ENCODE measurements around the gene SEMA3D. TPM values are rescaled to one million over a fixed set of nuclear protein-coding genes. Genes with fewer than 3 reads are reported as not detected.

SEMA3D gene
- total RNA-seq, 1 donor from 2014 or later: 26.3 TPM

GRCh38 chr7:85220023-85220422, 33.2 kb upstream of the SEMA3D start:
- TF ChIP-seq CTCF (conservative IDR thresholded peaks at IDR 0.05): no peak
- Mint-ChIP-seq H3K27ac (ENCODE audit: unreplicated experiment) (no peak overlapping the region), H3K36me3 (ENCODE audit: low read depth) (no peaks in the 10 kb centered on the region), H3K9me3 (no peaks in the 10 kb centered on the region), H3K27me3 (ENCODE audit: low read depth) (no peaks in the 10 kb centered on the region), H3K4me3 (no peak overlapping the region), H3K4me1 (peaks cover 35% of the 10 kb centered on the region)
- no peak for DNase-seq (ENCODE audit: low read depth, low spot score)

- no peaks in the 10 kb centered on the region for H3K27me3 Mint-ChIP-seq (ENCODE audit: low read depth)
- no peaks in the 10 kb centered on the region for H3K9me3 Mint-ChIP-seq
- H3K4me1 Mint-ChIP-seq: peaks cover 26% of the 10 kb centered on the region
- no peak for TF ChIP-seq CTCF (conservative IDR thresholded peaks at IDR 0.05)
- H3K36me3 Mint-ChIP-seq (ENCODE audit: low read depth): no peaks in the 10 kb centered on the region
- DNase-seq (ENCODE audit: low read depth, low spot score): no peak
- H3K4me3 Mint-ChIP-seq: no peak overlapping the region
- H3K27ac Mint-ChIP-seq (ENCODE audit: unreplicated experiment): no peak overlapping the region
Observed at GRCh38 chr7:85217085-85217484, 30.2 kb upstream of the SEMA3D start.

GRCh38 chr7:85215098-85215497, 28.2 kb upstream of the SEMA3D start:
- TF ChIP-seq CTCF (conservative IDR thresholded peaks at IDR 0.05): no peak
- Mint-ChIP-seq H3K4me1 (peaks cover 15% of the 10 kb centered on the region), H3K27ac (ENCODE audit: unreplicated experiment) (no peak overlapping the region), H3K36me3 (ENCODE audit: low read depth) (no peaks in the 10 kb centered on the region), H3K27me3 (ENCODE audit: low read depth) (no peaks in the 10 kb centered on the region), H3K9me3 (no peaks in the 10 kb centered on the region), H3K4me3 (no peak overlapping the region)
- no peak for DNase-seq (ENCODE audit: low read depth, low spot score)

GRCh38 chr7:85213500-85213899, 26.6 kb upstream of the SEMA3D start:
- no peak for TF ChIP-seq CTCF (conservative IDR thresholded peaks at IDR 0.05)
- H3K27ac Mint-ChIP-seq (ENCODE audit: unreplicated experiment): no peak overlapping the region
- no peaks in the 10 kb centered on the region for H3K27me3 Mint-ChIP-seq (ENCODE audit: low read depth)
- no peak for DNase-seq (ENCODE audit: low read depth, low spot score)
- peaks cover 13% of the 10 kb centered on the region for H3K4me1 Mint-ChIP-seq
- no peaks in the 10 kb centered on the region for H3K9me3 Mint-ChIP-seq
- H3K36me3 Mint-ChIP-seq (ENCODE audit: low read depth): no peaks in the 10 kb centered on the region
- no peak overlapping the region for H3K4me3 Mint-ChIP-seq

- Mint-ChIP-seq H3K4me3 (no peak overlapping the region), H3K36me3 (ENCODE audit: low read depth) (peaks cover 11% of the 10 kb centered on the region), H3K27me3 (ENCODE audit: low read depth) (no peaks in the 10 kb centered on the region), H3K4me1 (peaks cover 35% of the 10 kb centered on the region), H3K9me3 (peaks cover 3% of the 10 kb centered on the region), H3K27ac (ENCODE audit: unreplicated experiment) (no peak overlapping the region)
- DNase-seq (ENCODE audit: low read depth, low spot score): no peak
- no peak for TF ChIP-seq CTCF (conservative IDR thresholded peaks at IDR 0.05)
Observed at GRCh38 chr7:85205754-85206153, 18.9 kb upstream of the SEMA3D start.

- DNase-seq (ENCODE audit: low read depth, low spot score): no peak
- peaks cover 10% of the 10 kb centered on the region for H3K9me3 Mint-ChIP-seq
- H3K27ac Mint-ChIP-seq (ENCODE audit: unreplicated experiment): peak overlapping the region; percentile 65
- TF ChIP-seq CTCF (conservative IDR thresholded peaks at IDR 0.05): no peak
- H3K4me1 Mint-ChIP-seq: peaks cover 35% of the 10 kb centered on the region
- H3K36me3 Mint-ChIP-seq (ENCODE audit: low read depth): peaks cover 21% of the 10 kb centered on the region
- H3K4me3 Mint-ChIP-seq: peak overlapping the region; percentile 56
- no peaks in the 10 kb centered on the region for H3K27me3 Mint-ChIP-seq (ENCODE audit: low read depth)
Observed at GRCh38 chr7:85204496-85204895, 17.6 kb upstream of the SEMA3D start.
